Natural killer cell treated with Interleukin-12 subunit alpha and Interleukin-12 subunit beta and Interleukin-15 and Interleukin-18, amount 100 ng/mL, for 72 hours (primary cell): ENCODE measurements around the gene SMPDL3B. TPM values are rescaled to one million over a fixed set of nuclear protein-coding genes. Genes with fewer than 3 reads are reported as not detected.
"Not testable (repeated sequence)": the region's sequence is repeated elsewhere in the genome, so short reads cannot be mapped to it uniquely, and the experiment has no call there.

Experiments
- ATAC-seq, 2 donors: fragments of 150-1000 bp; cut with Tn5 transposase in 1 of 2; sonication (Bioruptor Pico), chemical (Tn5 transposase) in 1 of 2; 2 replicates each; pipeline ENCODE4 v1.10.0; 2021
- DNase-seq: peaks from one replicate; pipeline ENCODE4 v3.0.0; 2022; ENCODE audit warnings: low spot score
- H3K27ac Mint-ChIP-seq, 2 donors: 1 replicate in 1 of 2; 2 replicates in 1 of 2; pipeline ENCODE4 v1.8.0; 2022; ENCODE audit warnings: mixed read lengths in 2 of 2, mild to moderate bottlenecking in 1 of 2, moderate library complexity in 1 of 2
- H3K27me3 Mint-ChIP-seq, 2 donors: 1 replicate in 1 of 2; 2 replicates in 1 of 2; pipeline ENCODE4 v1.8.0; 2022; ENCODE audit warnings: mixed read lengths in 2 of 2
- H3K36me3 Mint-ChIP-seq: one replicate; pipeline ENCODE4 v1.8.0; 2022; ENCODE audit warnings: mixed read lengths
- H3K4me1 Mint-ChIP-seq, 2 donors: 1 replicate in 1 of 2; 2 replicates in 1 of 2; pipeline ENCODE4 v1.8.0; 2022; ENCODE audit warnings: low read depth in 2 of 2, mixed read lengths in 2 of 2, mild to moderate bottlenecking in 1 of 2
- H3K4me3 Mint-ChIP-seq: one replicate; pipeline ENCODE4 v1.8.0; 2022; ENCODE audit warnings: mixed read lengths
- H3K9me3 Mint-ChIP-seq: 2 replicates; pipeline ENCODE4 v1.8.0; 2022; ENCODE audit warnings: mixed read lengths
- total RNA-seq, 2 donors: library from RNA; stranded (reverse); gene quantifications; one replicate each; pipeline ENCODE4 v1.2.3, GENCODE V29; 2022

Gene SMPDL3B
- total RNA-seq, 2 donors from 2014 or later = 0.33 to 0.95 TPM

GRCh38 chr1:27993241-27993640 lies 58.4 kb downstream of the SMPDL3B start:
- Mint-ChIP-seq H3K9me3 (no peaks in the 10 kb centered on the region), H3K27ac (peak overlapping the region; percentile 83 to 93), H3K4me3 (peak overlapping the region; percentile 16), H3K36me3 (peaks cover 40% of the 10 kb centered on the region), H3K27me3 (no peaks in the 10 kb centered on the region), H3K4me1 (peaks cover 27 to 34% of the 10 kb centered on the region in 2 donors)
- ATAC-seq (peak; percentile 61 to 69), DNase-seq (no peak)

DNA sequence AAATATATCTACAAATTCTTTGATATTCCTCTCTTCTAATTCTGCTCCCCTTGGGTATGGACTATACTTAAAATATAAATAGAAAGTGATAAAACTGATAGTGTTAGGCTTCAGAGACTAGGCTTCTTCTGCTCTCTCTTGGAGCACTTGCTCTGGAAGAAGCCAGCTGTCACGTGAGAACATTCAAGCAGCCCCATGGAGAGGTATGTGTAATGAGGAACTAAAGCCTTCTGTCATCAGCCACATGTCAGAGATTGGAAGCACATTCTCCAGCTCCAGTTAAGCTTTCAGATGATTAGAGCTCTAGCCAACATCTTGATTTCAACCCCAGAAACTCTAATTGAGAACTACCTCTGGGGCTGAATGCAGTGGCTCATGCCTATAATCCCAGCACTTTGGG lies 59.3 kb downstream of the SMPDL3B start:
- ATAC-seq = no peak
- peak overlapping the region; percentile 83 to 93 for H3K27ac Mint-ChIP-seq
- H3K36me3 Mint-ChIP-seq = peaks cover 35% of the 10 kb centered on the region
- H3K4me3 Mint-ChIP-seq = no peak overlapping the region
- H3K27me3 Mint-ChIP-seq = no peaks in the 10 kb centered on the region
- H3K4me1 Mint-ChIP-seq = peaks cover 27 to 34% of the 10 kb centered on the region in 2 donors
- no peak for DNase-seq
- H3K9me3 Mint-ChIP-seq = no peaks in the 10 kb centered on the region

GRCh38 chr1:27994526-27994925 lies 59.7 kb downstream of the SMPDL3B start:
- not testable (repeated sequence) for H3K4me3 Mint-ChIP-seq, ATAC-seq, H3K27me3 Mint-ChIP-seq, H3K9me3 Mint-ChIP-seq, DNase-seq
- Mint-ChIP-seq H3K36me3 (peaks cover 31% of the 10 kb centered on the region), H3K4me1 (peaks cover 27 to 30% of the 10 kb centered on the region in 2 donors), H3K27ac (peak overlapping the region; percentile 83 to 93)

DNA sequence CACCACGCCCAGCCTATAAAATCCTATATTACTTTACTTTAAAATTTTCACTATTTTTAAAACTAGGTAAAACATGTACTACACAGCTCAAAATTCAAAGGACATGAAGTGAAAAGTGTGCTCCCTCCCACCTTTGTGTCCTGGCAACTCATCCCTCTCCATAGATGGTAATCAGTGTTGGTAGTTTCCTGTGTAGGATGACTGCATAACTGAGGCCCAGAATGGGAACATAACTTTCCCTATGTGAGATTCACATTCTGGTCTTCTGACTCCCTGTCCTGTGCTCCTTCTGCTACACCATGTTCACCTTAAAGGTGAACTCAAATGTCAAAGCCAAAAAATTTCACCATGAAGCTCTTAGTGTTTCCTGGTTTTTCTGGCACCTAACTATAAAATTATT lies 64.3 kb downstream of the SMPDL3B start:
- Mint-ChIP-seq H3K27ac (no peak overlapping the region), H3K27me3 (no peaks in the 10 kb centered on the region), H3K4me1 (peaks cover 0 to 5% of the 10 kb centered on the region in 2 donors), H3K4me3 (no peak overlapping the region), H3K9me3 (no peaks in the 10 kb centered on the region), H3K36me3 (peaks cover 23% of the 10 kb centered on the region)
- no peak for DNase-seq
- ATAC-seq = no peak

GRCh38 chr1:28002600-28002999 lies 67.8 kb downstream of the SMPDL3B start:
- Mint-ChIP-seq H3K27ac (no peak overlapping the region), H3K4me1 (peaks cover 3 to 5% of the 10 kb centered on the region in 2 donors), H3K9me3 (no peaks in the 10 kb centered on the region), H3K4me3 (no peak overlapping the region), H3K27me3 (no peaks in the 10 kb centered on the region), H3K36me3 (peaks cover 14% of the 10 kb centered on the region)
- DNase-seq (no peak), ATAC-seq (no peak)

DNA sequence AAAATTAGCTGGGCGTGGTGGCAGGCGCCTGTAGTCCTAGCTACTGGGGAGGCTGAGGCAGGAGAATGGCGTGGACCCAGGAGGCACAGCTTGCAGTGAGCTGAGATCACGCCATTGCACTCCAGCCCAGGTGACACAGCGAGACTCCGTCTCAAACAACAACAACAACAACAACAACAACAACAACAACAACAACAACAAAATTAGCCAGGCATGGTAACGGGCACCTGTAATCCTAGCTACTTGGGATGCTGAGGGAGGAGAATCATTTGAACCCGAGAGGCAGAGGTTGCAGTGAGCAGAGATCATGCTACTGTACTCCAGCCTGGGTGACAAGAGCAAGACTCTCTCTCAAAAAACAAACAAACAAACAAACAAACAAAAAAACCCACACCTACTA lies 68.3 kb downstream of the SMPDL3B start:
- not testable (repeated sequence) for H3K4me1 Mint-ChIP-seq, H3K9me3 Mint-ChIP-seq, H3K27ac Mint-ChIP-seq, H3K4me3 Mint-ChIP-seq, H3K27me3 Mint-ChIP-seq, DNase-seq, H3K36me3 Mint-ChIP-seq, ATAC-seq

Other genes starting within 250 kb of the SMPDL3B start
- 10 to 100 TPM in 1 of 2 donors, 1 to 10 TPM in 1; 9.4 to 11.4 TPM for gene FAM76A, start 209.0 kb upstream of the SMPDL3B start, total RNA-seq
- 10 to 100 TPM; 47.9 to 50.2 TPM for gene STX12, start 161.8 kb upstream of the SMPDL3B start, total RNA-seq
- gene PPP1R8, start 104.2 kb upstream of the SMPDL3B start, total RNA-seq = 10 to 100 TPM; 65.1 to 69.7 TPM
- gene THEMIS2, start 62.5 kb upstream of the SMPDL3B start, total RNA-seq = 10 to 100 TPM; 38.4 to 51.9 TPM
- gene RPA2, start 20.4 kb upstream of the SMPDL3B start, total RNA-seq = 10 to 100 TPM; 54.7 to 79.8 TPM
- 1 to 10 TPM; 7.1 to 9.6 TPM for gene XKR8, start 25.0 kb downstream of the SMPDL3B start, total RNA-seq
- 10 to 100 TPM; 62.6 to 64.6 TPM for gene EYA3, start 153.6 kb downstream of the SMPDL3B start, total RNA-seq
- 1 to 10 TPM; 1.3 to 2.0 TPM for gene PTAFR, start 241.7 kb downstream of the SMPDL3B start, total RNA-seq